Ecto neural progenitor cell (in vitro differentiated cells): ENCODE data around the gene ZNF407.

Source experiments
- DNase-seq: peaks from one replicate; pipeline ENCODE4 v3.0.0-alpha.2; 2018; ENCODE audit warnings: low spot score

The ZNF407 gene

DNA sequence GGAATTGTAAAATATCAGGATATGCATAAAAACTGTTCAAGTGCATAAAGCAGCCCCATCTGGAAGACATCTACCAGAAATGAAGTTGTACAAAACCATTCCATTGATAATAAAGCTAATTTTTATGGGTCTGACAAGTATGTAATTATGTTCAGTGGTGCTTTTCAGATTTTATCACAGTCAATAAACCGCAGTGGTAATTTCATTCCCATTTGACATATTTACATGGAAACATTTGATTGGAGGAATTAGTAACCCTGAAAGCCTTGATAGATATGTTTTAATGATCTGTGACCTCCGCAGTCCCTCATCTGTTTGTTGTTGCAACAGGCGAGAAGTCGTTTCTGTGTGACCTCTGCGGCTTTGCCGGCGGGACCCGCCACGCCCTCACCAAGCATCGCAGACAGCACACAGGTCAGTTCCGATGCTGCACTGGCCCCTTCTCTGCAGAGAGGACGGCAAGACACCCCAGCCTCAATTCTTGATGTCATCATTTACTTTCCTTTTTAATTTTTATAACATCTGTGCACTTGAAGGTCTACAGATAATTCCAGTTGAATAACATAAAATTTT, 283.1 kb downstream of the ZNF407 start:
- no peak for DNase-seq

DNA sequence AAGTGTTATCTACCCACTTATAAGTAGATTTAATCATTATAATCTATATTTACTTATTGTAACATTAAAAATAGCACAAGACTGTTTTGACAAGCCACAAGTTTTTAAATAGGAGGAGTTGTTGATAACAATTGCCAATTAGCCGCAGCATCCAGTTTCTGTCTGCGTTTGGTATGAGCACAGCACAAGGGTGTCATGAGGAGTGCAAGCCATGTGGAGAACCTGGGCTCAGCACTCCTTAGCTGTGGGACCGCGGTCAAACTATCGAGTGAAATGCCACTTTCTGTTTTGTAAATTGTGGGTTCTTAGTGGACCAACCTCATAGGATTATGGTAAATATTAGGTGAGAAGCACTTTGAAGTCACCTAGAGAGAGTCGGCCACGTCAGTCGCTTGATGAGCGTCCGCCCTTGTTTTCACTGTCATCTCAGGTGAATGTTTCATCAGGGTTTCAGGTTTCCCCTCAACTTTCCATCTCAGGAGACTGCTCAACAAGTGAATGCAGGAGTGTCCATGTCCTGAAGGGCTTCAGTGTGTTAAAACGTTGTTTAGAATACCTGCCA, 294.5 kb downstream of the ZNF407 start:
- no peak for DNase-seq

DNA sequence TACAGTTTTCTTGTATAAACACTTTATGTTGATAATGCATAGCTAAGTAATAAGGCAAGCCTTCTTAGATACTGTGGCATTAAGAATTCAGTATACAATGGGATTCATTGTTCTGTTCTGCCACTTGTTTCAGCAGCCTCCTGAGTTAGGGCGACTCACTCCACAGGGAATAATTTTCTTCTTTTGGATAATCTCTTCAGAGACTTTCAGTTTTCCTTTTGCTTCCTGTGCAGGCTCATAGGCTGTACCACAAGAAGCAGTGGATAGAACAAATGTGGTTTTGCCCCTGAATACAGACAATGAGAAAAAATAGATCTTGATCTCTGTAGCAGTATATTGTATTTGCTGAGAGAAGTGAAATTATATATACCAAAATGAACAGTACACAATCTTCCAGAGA, 298.0 kb downstream of the ZNF407 start:
- DNase-seq: no peak

- no peak for DNase-seq
Measured at GRCh38 chr18:74896390-74896991, 298.8 kb downstream of the ZNF407 start.

- DNase-seq: no peak
Measured at GRCh38 chr18:74897971-74898657, 300.4 kb downstream of the ZNF407 start.

GRCh38 chr18:74898965-74899364, 301.3 kb downstream of the ZNF407 start:
- no peak for DNase-seq

DNA sequence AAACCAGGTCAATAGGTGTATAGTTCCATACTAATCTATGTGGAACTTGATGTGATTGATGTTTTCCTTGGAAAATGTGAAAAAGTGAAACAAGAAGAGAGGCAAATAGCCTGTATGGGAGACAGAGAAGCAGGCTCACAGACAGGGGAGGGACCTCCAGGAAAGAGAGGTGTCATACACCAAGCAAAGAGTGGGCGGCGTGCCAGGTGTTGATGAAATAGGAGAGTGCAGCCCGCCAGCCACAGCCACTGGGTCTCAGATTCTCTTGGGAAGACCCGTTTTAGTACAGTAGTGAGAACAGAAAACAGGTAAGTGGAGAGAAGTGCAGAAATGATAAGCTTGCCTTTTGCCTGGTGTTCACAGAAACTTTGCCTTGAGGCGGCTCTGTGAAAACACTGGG, 301.9 kb downstream of the ZNF407 start:
- no peak for DNase-seq

DNA sequence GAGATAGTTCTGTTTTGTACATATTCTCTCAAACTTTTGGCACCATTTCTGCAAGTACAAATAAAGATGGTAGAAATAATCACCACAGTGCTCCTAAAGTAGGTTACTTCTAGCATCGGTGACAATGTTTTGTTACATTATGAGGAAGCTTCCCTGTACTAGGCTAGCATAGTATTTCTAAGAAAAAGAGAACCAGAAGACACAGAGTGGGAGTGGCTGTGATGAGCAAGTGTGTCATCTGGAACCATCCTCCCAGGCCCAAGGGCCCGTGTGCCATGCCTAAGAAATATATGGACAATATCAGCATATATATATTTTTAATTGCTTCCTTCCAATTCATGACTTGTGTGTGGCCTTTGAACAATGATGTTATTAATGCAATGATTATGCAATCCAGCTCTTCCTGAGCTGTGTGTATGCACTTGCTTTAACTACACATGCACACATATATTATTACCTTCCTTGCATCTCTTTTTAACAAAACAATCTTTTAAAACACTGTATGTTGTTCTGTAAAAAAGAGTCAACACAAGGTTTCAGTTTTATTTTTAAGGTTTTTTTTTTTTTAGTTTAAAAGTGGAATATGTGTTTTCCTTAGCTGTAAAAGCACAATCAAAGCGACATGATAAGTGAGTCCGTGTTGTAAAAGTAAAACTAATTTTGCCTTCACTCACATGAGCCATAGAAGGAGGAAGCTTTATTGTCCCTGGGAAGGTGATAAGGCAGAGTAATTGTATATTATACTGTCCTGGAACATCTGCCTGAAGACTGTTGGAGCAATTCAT, 303.9 kb downstream of the ZNF407 start:
- DNase-seq: no peak

- DNase-seq: no peak
Measured at GRCh38 chr18:74902147-74902455, 304.4 kb downstream of the ZNF407 start.

DNA sequence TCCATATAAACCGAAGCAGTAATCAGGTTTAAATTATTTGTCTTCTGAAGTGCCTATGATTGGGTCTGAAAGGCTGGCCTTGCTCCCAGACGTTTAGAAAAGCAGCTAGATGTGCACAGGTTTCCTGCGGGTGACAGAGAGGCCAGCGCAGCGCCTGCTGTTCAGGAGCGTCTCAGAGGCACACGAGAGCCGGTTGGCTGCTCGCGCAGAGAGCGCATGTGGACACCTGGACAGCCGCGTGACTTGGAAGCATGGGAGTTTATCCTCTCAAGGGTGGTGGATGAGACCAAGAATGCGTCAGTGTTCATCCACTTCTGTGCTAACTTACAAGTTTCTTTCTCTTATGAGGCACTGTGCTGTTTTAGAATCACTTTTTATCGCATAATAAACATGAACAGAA, 307.6 kb downstream of the ZNF407 start:
- no peak for DNase-seq

DNA sequence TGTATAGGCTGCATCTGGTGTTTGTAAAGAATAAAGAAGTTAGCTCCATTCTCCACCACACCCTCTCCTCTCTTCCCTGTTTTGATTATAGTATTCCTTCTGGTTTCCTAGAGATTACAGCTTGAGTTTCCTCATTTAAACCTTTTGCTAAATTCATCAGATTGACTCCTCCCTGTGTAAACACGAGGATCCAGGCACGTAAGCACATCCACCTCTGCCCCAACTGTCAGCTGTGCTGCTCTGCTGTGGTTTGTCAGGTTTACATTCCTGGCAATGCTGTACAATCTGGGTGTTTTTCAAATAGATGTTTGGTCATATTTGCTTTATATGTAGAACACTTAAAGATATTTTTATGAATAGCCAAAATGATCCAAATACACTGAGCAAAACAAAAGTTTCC, 308.5 kb downstream of the ZNF407 start:
- no peak for DNase-seq

DNA sequence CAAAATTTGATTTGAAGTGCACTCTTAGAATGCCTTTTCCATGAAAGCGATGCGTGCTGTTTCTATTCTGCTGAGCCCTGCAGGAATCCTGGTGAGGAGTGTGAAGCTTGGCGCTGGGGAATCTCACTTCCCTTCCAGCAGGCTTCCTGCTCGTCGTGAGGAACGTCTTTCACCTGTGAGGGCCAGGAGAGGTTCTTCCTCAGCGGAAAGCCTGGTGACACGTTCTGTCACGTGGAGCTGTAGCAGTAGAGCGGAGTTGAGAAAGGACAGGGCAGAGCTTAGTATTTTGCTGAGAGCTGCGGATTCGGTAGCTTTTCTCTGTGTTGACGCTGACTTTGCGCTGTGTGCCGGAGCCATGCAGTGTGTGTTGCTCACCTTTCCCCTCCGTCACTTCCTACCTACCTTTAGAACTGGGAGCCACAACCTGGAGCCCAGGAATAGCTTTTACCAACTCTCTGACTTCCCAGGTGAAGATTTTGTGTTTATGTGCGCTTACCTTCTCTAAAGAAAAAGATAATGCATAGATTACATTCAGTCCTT, 316.5 kb downstream of the ZNF407 start:
- no peak for DNase-seq

GRCh38 chr18:74914648-74915047, 317.0 kb downstream of the ZNF407 start:
- no peak for DNase-seq

DNA sequence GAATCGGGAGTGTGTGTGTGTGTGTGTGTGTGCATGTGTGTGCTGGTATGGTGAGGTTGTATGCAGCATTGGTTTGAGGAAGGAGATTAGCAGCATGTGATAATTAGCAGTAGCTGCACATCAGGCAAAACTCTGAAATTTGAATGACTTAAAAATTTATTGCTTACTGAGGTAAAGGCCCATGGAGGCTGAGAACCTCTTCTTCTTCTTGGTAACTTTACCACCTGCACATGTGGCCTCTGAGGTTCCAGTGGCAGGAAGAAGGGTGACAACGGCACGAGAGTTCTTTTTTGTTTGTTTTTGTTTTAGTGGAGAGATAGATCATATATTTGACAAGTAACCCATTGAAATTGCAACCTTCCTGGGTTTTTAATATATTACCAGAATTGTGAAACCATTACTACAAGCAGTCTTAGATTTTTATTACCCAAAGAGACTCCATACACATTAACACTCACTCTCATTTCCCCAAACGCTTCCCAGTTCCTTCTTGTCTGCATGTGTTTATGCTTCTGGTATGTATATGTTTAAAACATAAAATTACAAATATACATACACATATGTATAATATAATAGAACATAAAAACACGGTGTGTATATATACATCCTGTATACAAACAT, 319.2 kb downstream of the ZNF407 start:
- DNase-seq: no peak

DNA sequence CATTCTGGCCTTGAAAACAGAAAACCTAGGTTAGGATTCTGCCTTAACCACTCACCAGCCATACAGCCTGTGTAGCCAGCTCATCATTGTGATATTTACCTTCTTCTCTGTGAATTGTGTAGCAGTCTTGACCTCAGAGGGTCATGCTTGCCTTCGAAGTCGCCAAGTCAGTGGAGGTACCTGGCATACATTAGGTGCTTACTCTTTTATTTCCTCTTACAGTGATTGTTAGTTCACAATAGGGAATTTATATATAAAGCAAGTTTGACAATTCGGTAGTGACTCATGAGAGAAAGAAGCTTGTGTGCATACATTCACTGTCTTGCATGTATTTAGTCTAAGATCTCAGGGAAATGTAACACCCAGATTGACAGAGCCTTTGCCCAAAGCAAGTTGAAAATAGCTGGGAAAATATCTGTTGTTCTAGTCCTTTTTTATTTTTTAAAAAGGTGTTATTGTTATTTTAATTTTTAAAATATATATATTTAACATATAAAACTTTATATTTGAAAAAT, 320.7 kb downstream of the ZNF407 start:
- no peak for DNase-seq

DNA sequence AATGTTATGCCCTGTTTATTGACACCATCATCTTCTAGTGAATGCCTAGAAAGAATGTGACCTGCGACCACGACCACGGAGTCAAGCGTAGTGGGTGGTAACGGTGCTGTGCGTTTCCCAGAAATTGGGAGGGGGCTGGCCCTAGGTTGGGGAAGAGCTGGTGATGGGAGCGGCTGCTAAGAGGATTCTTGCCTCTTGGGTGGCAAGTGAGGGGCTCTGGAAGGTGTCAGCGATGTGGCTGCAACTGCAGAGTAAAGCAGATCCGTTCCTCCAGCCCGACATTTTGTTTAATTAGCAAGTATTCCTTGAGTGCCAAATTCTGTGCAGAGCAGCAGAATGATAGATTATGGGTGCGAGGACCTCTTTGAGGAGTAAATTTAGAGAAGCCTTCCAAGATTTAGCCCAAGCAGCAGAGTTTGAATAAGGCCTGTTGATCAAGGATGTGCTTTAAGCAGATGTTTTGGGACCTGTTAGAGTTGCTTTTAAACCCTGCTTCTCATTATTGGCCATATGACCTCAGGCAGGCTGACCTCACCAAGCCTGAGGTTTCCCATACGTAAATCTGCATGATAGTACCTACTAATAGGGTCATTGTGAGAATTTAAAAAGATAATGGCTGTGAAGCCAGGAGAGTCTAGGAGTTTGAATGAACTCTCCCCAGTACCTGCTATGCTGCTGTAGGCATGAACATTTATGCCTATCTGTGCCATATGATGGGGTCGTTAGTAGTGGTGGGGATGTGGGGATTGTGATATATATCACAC, 323.6 kb downstream of the ZNF407 start:
- no peak for DNase-seq

DNA sequence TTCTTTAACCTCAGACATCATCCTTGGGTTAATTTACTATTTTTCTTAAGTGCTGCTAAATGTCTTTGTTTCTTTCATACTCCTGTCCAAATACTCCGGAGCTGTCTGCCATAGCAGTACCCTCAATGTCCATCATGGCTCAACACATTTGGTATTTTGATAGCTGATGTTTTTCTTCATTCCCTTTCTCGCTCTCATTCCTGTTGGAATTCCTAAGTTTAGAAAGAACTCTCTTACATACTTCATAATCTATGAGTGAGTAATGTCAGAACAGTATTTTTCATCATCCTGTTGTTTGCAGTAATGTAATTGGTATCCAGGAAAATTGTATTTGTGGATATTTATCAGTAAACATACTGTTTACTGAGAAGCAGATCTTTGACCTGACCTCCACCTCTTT, 328.4 kb downstream of the ZNF407 start:
- no peak for DNase-seq

DNA sequence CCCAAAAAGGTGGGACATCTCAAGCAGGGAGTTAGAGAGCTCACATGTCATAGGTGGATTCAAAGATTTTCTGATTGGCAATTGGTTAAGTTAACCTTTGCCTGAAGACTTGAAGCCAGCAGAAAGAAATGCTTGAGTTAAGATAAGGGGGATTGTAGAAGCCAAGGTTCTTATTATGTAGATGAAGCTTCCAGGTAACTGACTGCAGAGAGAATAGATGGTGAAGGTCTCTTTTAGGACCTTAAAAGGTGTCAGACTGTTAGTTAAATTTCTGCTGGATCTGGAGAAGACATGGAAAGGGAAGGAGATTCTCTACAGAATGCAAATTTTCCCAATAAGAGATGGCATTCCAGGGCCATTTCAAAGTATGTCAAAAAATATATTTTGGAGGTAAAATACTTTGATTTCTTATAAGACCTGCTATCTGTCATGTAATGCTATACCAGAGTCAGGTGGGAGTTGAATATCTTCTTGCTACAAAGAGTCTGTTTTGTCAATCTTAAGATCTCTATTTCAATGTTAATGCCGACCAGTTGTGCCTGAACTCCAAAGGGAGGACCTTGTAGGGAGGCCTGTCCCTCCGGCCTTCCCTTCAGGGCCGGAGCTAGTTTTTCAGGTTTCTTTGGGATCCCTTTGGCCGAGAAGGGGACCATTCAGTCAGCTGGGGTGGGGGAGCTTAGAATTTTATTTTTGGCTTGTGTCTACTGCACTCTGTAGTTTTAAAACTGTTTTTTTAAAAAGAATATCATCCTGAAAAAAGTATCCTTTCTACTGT, 330.7 kb downstream of the ZNF407 start:
- no peak for DNase-seq

DNA sequence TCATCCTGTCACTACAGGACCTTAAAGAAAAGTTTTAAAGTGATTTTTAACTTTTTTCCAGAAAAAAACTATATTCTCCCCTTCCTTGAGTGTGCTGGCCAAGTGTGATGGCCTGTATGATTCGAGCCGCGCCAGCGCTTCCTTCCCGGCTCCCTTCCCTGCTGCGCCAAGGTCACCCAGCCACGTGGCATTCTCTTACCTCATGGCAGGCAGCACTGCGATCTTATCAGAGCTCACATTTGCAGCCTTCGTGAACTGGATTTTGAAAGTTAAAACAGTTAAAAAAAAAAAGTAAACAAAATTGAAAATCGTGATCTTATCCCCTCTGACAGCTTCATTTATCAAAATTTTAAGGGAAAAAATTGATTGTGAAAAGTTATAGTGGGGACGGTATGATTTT, 331.4 kb downstream of the ZNF407 start:
- DNase-seq: no peak

- DNase-seq: no peak
Measured at GRCh38 chr18:74930616-74931015, 332.9 kb downstream of the ZNF407 start.
